ENCODE data around the gene HERC3.

The HERC3 gene

GRCh38 chr4:88752076-88752463 lies 159.8 kb downstream of the HERC3 start:
- no peak for DNase-seq

- no peak for DNase-seq
These were observed 160.5 kb downstream of the HERC3 start for GRCh38 chr4:88752754-88753153.

GRCh38 chr4:88753658-88754571 lies 161.6 kb downstream of the HERC3 start:
- DNase-seq, result no peak

- no peak for DNase-seq
These were observed 162.5 kb downstream of the HERC3 start for GRCh38 chr4:88754796-88755195.

GRCh38 chr4:88755454-88755853 lies 163.2 kb downstream of the HERC3 start:
- DNase-seq, result no peak

- no peak for DNase-seq
These were observed 163.9 kb downstream of the HERC3 start for GRCh38 chr4:88756149-88756548.

GRCh38 chr4:88757067-88757466 lies 164.8 kb downstream of the HERC3 start:
- no peak for DNase-seq

GRCh38 chr4:88757776-88758175 lies 165.5 kb downstream of the HERC3 start:
- no peak for DNase-seq
